DOHH2 (cell line): Measurements from ENCODE around the gene ADO.

Source experiments
- H3F3A ChIP-seq: fragments of 200-600 bp; sonication (generic), shearing (Covaris generic); 2 replicates; pipeline ENCODE4 v1.6.0; 2016; ENCODE audit warnings: antibody characterized with exemption, mild to moderate bottlenecking; ENCODE audit not compliant: control insufficient read depth, insufficient read depth
- H3K27ac ChIP-seq: fragments of 200-600 bp; sonication (generic); 2 replicates; pipeline ENCODE4 v1.5.1; 2014; ENCODE audit warnings: low read depth, mild to moderate bottlenecking, low read length, moderate library complexity
- H3K27me3 ChIP-seq: fragments of 200-600 bp; sonication (generic); 2 replicates; pipeline ENCODE4 v1.6.1; 2014; ENCODE audit warnings: mild to moderate bottlenecking, low read length, mixed read lengths; ENCODE audit not compliant: control insufficient read depth
- H3K36me3 ChIP-seq: fragments of 200-600 bp; sonication (generic); 2 replicates; pipeline ENCODE4 v1.6.1; 2014; ENCODE audit warnings: mild to moderate bottlenecking, low read length, moderate library complexity, mixed read lengths; ENCODE audit not compliant: control insufficient read depth
- H3K4me1 ChIP-seq: fragments of 200-600 bp; sonication (generic); 2 replicates; pipeline ENCODE4 v1.6.1; 2014; ENCODE audit warnings: mild to moderate bottlenecking, low read length, mixed read lengths; ENCODE audit not compliant: control insufficient read depth
- H3K4me2 ChIP-seq: fragments of 200-600 bp; sonication (generic); 2 replicates; pipeline ENCODE4 v1.6.0; 2014; ENCODE audit warnings: mild to moderate bottlenecking, low read length, moderate library complexity
- H3K4me3 ChIP-seq: fragments of 200-600 bp; sonication (generic); 2 replicates; pipeline ENCODE4 v1.5.1; 2014; ENCODE audit warnings: mild to moderate bottlenecking, low read length, mixed read lengths
- H3K79me2 ChIP-seq: fragments of 200-600 bp; sonication (generic); 2 replicates; pipeline ENCODE4 v1.6.1; 2014; ENCODE audit warnings: mild to moderate bottlenecking, low read length, mixed read lengths; ENCODE audit not compliant: control insufficient read depth
- H3K9me2 ChIP-seq: fragments of 200-600 bp; sonication (generic); replicated peaks from 2 replicates; pipeline ENCODE4 v1.6.1; 2014; ENCODE audit warnings: mild to moderate bottlenecking, low read length, mixed read lengths; ENCODE audit not compliant: control insufficient read depth
- H3K9me3 ChIP-seq: fragments of 200-600 bp; sonication (generic); 2 replicates; pipeline ENCODE4 v1.6.1; 2014; ENCODE audit warnings: antibody characterized with exemption, low read length, mixed read lengths; ENCODE audit not compliant: control insufficient read depth, insufficient read depth
- H4K20me1 ChIP-seq: fragments of 200-600 bp; sonication (generic); 2 replicates; pipeline ENCODE4 v1.6.0; 2014; ENCODE audit warnings: low read depth, mild to moderate bottlenecking, antibody characterized with exemption, low read length, moderate library complexity; ENCODE audit not compliant: control insufficient read depth, insufficient read depth
- EZH2phosphoT487 ChIP-seq: fragments of 200-600 bp; sonication (generic); IDR thresholded peaks from 2 replicates; pipeline ENCODE4 v1.6.1; 2017; ENCODE audit warnings: borderline replicate concordance, mild to moderate bottlenecking, antibody characterized with exemption, low read length, moderate library complexity, mixed read lengths
- TF ChIP-seq, protein P1 (sequence below): fragments of 200-600 bp; sonication (generic); IDR thresholded peaks from one replicate; pipeline ENCODE4 v1.5.1; 2014; ENCODE audit warnings: antibody characterized with exemption, mild to moderate bottlenecking, low read depth, low read length; ENCODE audit not compliant: poor library complexity, severe bottlenecking

Gene ADO

DNA sequence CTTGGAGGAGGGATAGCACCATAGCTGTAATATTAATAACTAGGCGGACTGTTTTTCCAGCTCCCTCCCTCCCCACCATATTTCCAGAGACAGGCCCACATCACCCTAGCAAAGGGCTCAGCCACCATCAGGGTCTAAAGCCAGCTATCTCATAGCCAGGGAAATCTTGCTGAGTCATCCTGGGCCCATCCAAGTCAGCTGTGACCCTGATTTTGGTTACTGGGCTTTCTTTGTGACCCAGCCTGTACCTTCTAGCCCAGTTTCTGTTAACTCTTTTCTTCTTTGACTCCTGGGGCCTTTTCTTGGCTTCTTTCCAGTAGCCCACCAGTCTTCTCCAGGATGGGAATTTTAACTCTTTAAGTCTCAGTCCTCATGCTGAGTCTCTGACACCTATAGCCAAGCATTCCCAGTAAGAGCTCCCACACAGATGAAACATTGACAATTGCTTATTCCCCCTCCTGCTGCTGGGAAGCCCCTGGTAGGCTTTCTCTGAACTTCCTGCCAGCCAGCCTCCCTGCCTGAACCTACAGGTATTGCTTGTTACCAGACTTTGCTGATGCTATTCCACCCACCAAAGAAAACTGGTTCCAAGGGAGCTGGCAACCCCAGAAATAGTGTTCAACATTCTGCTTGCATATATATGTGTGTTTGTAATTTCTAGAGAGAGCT lies 34.8 kb upstream of the ADO start:
- Histone ChIP-seq H3K27ac (no peak overlapping the region), H3K79me2 (no peaks in the 10 kb centered on the region), H3F3A (no peaks in the 10 kb centered on the region), H3K9me2 (no peaks in the 10 kb centered on the region), H3K27me3 (no peaks in the 10 kb centered on the region), H3K36me3 (no peaks in the 10 kb centered on the region), H3K4me3 (no peak overlapping the region), H3K4me2 (no peak overlapping the region), H3K9me3 (no peaks in the 10 kb centered on the region), H4K20me1 (no peaks in the 10 kb centered on the region), H3K4me1 (peaks cover 15% of the 10 kb centered on the region)
- TF ChIP-seq EZH2phosphoT487: no peak
- TF ChIP-seq, protein P1, sequence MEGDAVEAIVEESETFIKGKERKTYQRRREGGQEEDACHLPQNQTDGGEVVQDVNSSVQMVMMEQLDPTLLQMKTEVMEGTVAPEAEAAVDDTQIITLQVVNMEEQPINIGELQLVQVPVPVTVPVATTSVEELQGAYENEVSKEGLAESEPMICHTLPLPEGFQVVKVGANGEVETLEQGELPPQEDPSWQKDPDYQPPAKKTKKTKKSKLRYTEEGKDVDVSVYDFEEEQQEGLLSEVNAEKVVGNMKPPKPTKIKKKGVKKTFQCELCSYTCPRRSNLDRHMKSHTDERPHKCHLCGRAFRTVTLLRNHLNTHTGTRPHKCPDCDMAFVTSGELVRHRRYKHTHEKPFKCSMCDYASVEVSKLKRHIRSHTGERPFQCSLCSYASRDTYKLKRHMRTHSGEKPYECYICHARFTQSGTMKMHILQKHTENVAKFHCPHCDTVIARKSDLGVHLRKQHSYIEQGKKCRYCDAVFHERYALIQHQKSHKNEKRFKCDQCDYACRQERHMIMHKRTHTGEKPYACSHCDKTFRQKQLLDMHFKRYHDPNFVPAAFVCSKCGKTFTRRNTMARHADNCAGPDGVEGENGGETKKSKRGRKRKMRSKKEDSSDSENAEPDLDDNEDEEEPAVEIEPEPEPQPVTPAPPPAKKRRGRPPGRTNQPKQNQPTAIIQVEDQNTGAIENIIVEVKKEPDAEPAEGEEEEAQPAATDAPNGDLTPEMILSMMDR: no peak

DNA sequence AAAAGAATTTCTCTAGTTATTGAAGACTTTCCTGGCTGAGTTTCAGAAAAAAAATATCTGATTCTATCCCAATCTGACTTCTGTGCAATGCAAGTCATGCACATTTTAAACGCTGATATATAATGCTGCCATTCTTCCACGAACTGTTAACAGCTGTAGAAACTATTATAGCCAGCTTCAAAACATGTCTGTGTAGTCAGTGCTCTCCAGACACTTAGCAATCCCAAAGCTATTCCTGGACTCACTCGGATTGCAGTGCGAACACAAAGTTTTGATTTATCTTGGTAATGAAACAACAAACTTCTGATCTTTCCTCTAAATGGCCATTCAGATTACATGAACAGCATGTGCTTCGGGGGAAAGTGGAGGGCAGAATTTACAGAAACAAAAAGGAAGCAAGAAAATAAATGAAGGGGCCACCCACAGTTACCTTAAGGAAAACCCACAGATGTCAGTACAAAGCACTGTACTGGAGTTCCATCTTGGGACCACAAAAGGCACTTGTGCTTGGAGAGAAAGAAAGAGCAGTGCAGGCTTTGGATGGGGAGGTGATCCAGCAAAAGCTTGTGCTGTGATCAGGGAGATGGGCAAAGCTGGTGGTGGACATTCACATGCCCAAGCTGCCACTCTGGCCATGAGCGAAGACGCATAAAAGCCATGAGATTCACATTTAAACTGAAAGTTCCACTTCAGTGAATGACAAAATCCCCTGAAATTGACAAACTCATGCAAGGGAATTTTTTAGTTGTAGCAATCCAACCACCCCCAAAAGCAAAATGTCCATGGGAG lies 32.1 kb upstream of the ADO start:
- no peak for TF ChIP-seq EZH2phosphoT487
- TF ChIP-seq, protein P1: no peak
- Histone ChIP-seq H3K9me2 (no peaks in the 10 kb centered on the region), H3K27ac (no peak overlapping the region), H3K36me3 (no peaks in the 10 kb centered on the region), H3K4me2 (no peak overlapping the region), H3F3A (no peaks in the 10 kb centered on the region), H3K79me2 (no peaks in the 10 kb centered on the region), H3K9me3 (no peaks in the 10 kb centered on the region), H3K4me1 (peaks cover 33% of the 10 kb centered on the region), H3K4me3 (no peak overlapping the region), H4K20me1 (no peaks in the 10 kb centered on the region), H3K27me3 (no peaks in the 10 kb centered on the region)

- H4K20me1 ChIP-seq: no peaks in the 10 kb centered on the region
Observed at GRCh38 chr10:62778125-62778524, 26.4 kb upstream of the ADO start.

More at GRCh38 chr10:62778125-62778524, 26.4 kb upstream of the ADO start:
- Histone ChIP-seq H3K9me2 (no peaks in the 10 kb centered on the region), H3K4me3 (no peak overlapping the region), H3F3A (no peaks in the 10 kb centered on the region), H3K4me1 (peaks cover 46% of the 10 kb centered on the region), H3K79me2 (no peaks in the 10 kb centered on the region), H3K27me3 (peaks cover 7% of the 10 kb centered on the region), H3K9me3 (no peaks in the 10 kb centered on the region), H3K4me2 (no peak overlapping the region), H3K27ac (no peak overlapping the region), H3K36me3 (no peaks in the 10 kb centered on the region)
- TF ChIP-seq, protein P1: no peak
- no peak for TF ChIP-seq EZH2phosphoT487
